Osteocyte (in vitro differentiated cells): ENCODE results near the gene MBTPS2. TPM values are rescaled to one million over a fixed set of nuclear protein-coding genes. Genes with fewer than 3 reads are reported as not detected.
"Not testable (repeated sequence)": the region's sequence is repeated elsewhere in the genome, so short reads cannot be mapped to it uniquely, and the experiment has no call there.

Experiments
- DNase-seq: peaks from one replicate; pipeline ENCODE4 v3.0.0; 2021; ENCODE audit warnings: mixed read lengths; ENCODE audit not compliant: unreplicated experiment; ENCODE audit errors: extremely low spot score
- H3K27ac Mint-ChIP-seq: one replicate; pipeline ENCODE4 v1.8.0; 2021; ENCODE audit warnings: mild to moderate bottlenecking, mixed read lengths; ENCODE audit not compliant: unreplicated experiment
- H3K27me3 Mint-ChIP-seq: one replicate; pipeline ENCODE4 v1.8.0; 2021; ENCODE audit warnings: mixed read lengths; ENCODE audit not compliant: unreplicated experiment
- H3K36me3 Mint-ChIP-seq: one replicate; pipeline ENCODE4 v1.8.0; 2021; ENCODE audit warnings: mixed read lengths; ENCODE audit not compliant: unreplicated experiment
- H3K4me1 Mint-ChIP-seq: one replicate; pipeline ENCODE4 v1.8.0; 2021; ENCODE audit warnings: mixed read lengths; ENCODE audit not compliant: unreplicated experiment
- H3K4me3 Mint-ChIP-seq: one replicate; pipeline ENCODE4 v1.8.0; 2021; ENCODE audit warnings: mild to moderate bottlenecking, moderate library complexity, mixed read lengths; ENCODE audit not compliant: unreplicated experiment
- H3K9me3 Mint-ChIP-seq: one replicate; pipeline ENCODE4 v1.8.0; 2021; ENCODE audit warnings: mixed read lengths; ENCODE audit not compliant: unreplicated experiment
- CTCF ChIP-seq: fragments of 200-600 bp; sonication (generic); IDR thresholded peaks from 2 replicates; pipeline ENCODE4 v1.5.0; 2021; ENCODE audit warnings: antibody characterized with exemption, mild to moderate bottlenecking, moderate library complexity
- total RNA-seq: library from RNA; stranded (reverse); gene quantifications from 2 replicates; pipeline ENCODE4 v1.2.1, GENCODE V29; 2021

MBTPS2 gene
- total RNA-seq, 1 donor from 2014 or later: 23.7 TPM

- no peak for DNase-seq
- H3K4me3 Mint-ChIP-seq: no peak overlapping the region
- peaks cover 5% of the 10 kb centered on the region for H3K9me3 Mint-ChIP-seq
- H3K36me3 Mint-ChIP-seq: no peaks in the 10 kb centered on the region
- peaks cover 10% of the 10 kb centered on the region for H3K27me3 Mint-ChIP-seq
- no peak overlapping the region for H3K27ac Mint-ChIP-seq
- TF ChIP-seq CTCF: no peak
- H3K4me1 Mint-ChIP-seq: no peaks in the 10 kb centered on the region
These were observed 23.3 kb upstream of the MBTPS2 start for GRCh38 chrX:21816136-21816535.

- H3K4me1 Mint-ChIP-seq, DNase-seq, H3K27ac Mint-ChIP-seq, H3K4me3 Mint-ChIP-seq, H3K9me3 Mint-ChIP-seq, H3K36me3 Mint-ChIP-seq: not testable (repeated sequence)
- peaks cover 13% of the 10 kb centered on the region for H3K27me3 Mint-ChIP-seq
These were observed 19.2 kb upstream of the MBTPS2 start for GRCh38 chrX:21820170-21820569.

- H3K27ac Mint-ChIP-seq: no peak overlapping the region
- H3K9me3 Mint-ChIP-seq: peaks cover 5% of the 10 kb centered on the region
- H3K36me3 Mint-ChIP-seq: no peaks in the 10 kb centered on the region
- H3K4me3 Mint-ChIP-seq: no peak overlapping the region
- no peak for DNase-seq
- peaks cover 16% of the 10 kb centered on the region for H3K27me3 Mint-ChIP-seq
- H3K4me1 Mint-ChIP-seq: no peaks in the 10 kb centered on the region
- TF ChIP-seq CTCF: no peak
These were observed 17.5 kb upstream of the MBTPS2 start for GRCh38 chrX:21821875-21822274.

GRCh38 chrX:21831496-21831895 lies 7.9 kb upstream of the MBTPS2 start:
- no peak for TF ChIP-seq CTCF
- Mint-ChIP-seq H3K27me3 (peaks cover 28% of the 10 kb centered on the region), H3K4me3 (no peak overlapping the region), H3K36me3 (no peaks in the 10 kb centered on the region), H3K9me3 (no peaks in the 10 kb centered on the region), H3K4me1 (no peaks in the 10 kb centered on the region), H3K27ac (no peak overlapping the region)
- no peak for DNase-seq

- TF ChIP-seq CTCF: no peak
- no peaks in the 10 kb centered on the region for H3K9me3 Mint-ChIP-seq
- H3K27me3 Mint-ChIP-seq: peaks cover 7% of the 10 kb centered on the region
- no peaks in the 10 kb centered on the region for H3K36me3 Mint-ChIP-seq
- H3K4me1 Mint-ChIP-seq: peaks cover 7% of the 10 kb centered on the region
- no peak overlapping the region for H3K27ac Mint-ChIP-seq
- H3K4me3 Mint-ChIP-seq: no peak overlapping the region
- DNase-seq: no peak
These were observed 2.4 kb upstream of the MBTPS2 start for GRCh38 chrX:21837056-21837455.

GRCh38 chrX:21838937-21839333 lies 482 bp upstream of the MBTPS2 start:
- no peak for DNase-seq
- TF ChIP-seq CTCF: no peak

More at GRCh38 chrX:21838937-21839333, 482 bp upstream of the MBTPS2 start:
- Mint-ChIP-seq H3K27ac (peak overlapping the region; percentile 90), H3K4me1 (peaks cover 15% of the 10 kb centered on the region), H3K4me3 (peak overlapping the region; percentile 86), H3K9me3 (no peaks in the 10 kb centered on the region), H3K27me3 (no peaks in the 10 kb centered on the region), H3K36me3 (peaks cover 3% of the 10 kb centered on the region)
